HG02623 (cell line): ENCODE data around the gene MYH14.

ENCODE experiments used
- ATAC-seq: cut with Tn5 transposase; IDR thresholded peaks from one replicate; pipeline ENCODE4 v1.9.1; 2021; ENCODE audit warnings: moderate library complexity; ENCODE audit not compliant: unreplicated experiment

The MYH14 gene

DNA sequence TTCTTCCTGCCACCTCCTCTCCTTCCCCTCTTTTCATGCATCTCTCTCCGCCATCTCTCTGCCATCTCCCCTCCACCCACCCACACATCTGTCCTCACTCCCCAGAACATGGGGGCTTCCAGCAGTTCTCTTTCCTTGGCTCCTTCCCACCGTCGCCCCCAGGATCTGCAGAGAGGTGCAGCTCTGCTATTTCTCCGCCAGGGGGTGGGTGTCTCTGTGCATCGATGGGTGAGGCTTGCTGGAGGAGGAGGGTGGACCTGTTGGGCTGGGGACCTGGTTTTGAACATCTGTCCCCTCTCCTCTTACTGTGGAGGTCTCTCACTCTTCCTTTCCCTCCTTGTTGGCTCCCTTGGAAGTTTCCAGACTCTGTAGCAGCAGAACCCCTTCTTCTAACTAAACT, 51.7 kb downstream of the MYH14 start:
- ATAC-seq, result no peak

DNA sequence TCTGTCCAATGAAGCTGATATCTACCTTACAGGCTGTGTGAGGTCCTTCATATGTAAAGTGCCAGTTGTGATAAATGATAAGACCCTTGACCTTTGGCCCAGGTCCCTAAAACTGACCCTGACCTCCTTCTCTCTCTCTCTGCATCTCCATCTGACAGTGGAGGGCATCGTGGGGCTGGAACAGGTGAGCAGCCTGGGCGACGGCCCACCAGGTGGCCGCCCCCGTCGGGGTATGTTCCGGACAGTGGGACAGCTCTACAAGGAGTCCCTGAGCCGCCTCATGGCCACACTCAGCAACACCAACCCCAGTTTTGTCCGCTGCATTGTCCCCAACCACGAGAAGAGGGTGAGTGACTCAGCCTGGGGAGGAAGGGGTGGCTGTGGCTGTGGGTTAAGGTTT, 53.7 kb downstream of the MYH14 start:
- no peak for ATAC-seq

DNA sequence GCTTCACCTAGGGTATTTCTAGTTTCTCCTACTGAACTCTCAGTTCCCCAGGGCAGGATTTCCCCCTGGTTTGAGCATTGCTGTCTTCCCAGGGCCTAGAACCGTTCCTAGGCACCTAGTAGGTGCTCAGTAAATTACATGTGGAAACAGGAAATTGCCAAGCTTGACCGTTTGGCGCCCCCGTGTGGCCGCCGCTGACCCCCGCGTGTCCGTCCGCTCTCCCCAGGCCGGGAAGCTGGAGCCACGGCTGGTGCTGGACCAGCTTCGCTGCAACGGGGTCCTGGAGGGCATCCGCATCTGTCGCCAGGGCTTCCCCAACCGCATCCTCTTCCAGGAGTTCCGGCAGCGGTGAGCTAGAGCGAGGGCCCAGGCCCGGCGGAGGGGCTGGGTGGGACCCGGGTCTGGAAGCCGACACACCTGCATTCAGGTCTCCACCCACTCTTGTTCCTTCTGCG, 55.5 kb downstream of the MYH14 start:
- ATAC-seq, result no peak

DNA sequence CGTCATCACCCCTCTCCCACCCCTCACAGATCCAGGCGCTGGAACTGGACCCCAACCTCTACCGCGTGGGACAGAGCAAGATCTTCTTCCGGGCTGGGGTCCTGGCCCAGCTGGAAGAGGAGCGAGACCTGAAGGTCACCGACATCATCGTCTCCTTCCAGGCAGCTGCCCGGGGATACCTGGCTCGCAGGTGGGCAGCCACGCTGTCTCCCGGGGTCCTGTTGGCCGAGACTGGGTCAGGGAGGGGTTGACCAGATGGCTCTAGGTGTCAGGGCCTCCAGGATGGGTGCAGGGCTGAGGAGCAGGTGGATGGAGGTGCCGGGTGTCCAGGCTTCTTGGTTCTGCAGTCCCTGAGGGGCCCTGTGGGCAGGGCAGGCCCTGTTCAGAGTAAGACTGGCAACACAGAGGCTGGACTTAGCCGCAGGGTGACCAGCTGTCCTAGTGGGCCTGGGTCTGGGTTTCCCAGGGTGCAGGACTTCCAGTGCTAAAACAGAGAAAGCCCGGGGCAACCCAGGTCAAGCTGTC, 58.1 kb downstream of the MYH14 start:
- no peak for ATAC-seq

DNA sequence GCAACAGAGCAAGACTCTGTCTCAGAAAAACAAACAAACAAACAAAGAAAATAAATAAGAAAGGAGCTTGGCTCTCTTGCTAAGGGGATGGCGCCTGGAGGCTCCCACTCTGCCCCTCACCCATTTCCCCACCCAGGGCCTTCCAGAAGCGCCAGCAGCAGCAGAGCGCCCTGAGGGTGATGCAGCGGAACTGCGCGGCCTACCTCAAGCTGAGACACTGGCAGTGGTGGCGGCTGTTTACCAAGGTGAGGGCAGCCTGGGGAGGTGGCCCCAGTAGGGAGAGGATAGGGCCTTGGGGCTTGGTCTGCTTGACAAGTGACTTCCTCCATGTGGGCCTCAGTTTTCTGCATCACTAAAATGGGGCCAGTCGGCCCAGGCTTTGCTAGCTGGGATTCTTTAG, 59.8 kb downstream of the MYH14 start:
- ATAC-seq, result no peak

DNA sequence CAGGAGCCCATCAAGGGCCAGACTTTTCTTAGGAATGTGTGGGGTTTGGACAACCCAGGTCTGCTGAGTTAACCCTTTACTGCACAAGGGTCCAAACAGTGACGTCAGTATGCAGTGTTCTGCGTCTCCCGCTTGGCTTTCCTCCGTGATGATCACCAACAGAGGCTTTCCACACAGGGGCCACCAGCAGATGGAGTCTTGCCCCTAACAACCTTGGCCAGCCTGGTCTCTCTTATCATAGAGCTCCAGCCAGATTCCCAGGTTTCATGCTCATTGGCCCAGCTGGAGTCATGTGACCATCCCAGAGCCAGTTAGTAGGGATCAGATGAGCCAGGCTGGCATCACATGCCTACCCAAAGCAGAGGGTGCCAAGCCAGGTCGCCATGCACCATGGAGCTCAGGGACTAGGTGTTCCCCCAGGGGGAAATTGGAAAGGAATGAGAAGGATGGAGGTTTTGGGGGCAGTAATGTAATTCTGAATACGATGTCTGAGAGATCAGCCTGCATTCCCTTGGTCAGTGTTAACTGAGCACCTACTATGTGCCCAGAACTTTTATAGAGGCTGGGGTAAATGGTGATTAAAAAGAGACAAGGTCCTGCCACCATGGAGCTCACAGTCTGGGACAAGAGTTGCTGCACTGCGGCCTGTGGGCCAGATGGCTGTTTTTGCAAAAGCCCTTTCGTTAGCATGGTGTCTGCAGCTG, 61.2 kb downstream of the MYH14 start:
- ATAC-seq, result no peak

DNA sequence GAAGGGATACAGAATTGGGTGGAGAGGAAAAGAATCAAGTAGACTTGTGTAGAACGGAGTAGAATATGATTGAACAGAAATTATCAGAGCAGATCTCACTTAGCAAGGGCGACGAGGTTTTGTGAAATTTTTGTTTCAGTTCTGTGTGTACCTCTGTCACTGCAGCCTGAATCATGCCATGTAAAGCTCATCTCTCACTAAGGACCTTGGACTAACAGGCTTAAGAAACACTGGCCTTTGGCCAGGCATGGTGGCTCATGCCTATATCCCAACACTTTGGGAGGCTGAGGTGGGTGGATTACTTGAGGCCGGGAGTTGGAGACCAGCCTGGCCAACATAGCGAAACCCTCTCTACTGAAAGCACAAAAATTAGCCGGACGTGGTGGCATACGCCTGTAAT, 62.6 kb downstream of the MYH14 start:
- ATAC-seq, result no peak

DNA sequence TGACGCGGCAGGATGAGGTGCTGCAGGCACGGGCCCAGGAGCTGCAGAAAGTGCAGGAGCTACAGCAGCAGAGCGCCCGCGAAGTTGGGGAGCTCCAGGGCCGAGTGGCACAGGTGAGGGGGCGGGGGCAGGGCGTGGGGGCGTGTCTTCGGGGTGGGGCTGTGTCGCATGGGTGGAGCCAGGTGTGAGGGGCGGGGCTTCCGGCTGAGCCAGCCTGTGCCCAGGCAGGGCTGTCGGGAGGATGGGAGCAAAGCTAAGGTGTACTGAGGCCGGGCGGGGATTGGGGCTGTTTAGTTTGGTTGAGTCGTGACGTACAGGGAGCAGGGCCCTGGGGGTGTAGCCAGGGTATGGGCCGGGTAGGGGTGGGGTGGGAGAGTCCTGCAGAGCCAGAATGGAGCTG, 63.5 kb downstream of the MYH14 start:
- ATAC-seq, result no peak

DNA sequence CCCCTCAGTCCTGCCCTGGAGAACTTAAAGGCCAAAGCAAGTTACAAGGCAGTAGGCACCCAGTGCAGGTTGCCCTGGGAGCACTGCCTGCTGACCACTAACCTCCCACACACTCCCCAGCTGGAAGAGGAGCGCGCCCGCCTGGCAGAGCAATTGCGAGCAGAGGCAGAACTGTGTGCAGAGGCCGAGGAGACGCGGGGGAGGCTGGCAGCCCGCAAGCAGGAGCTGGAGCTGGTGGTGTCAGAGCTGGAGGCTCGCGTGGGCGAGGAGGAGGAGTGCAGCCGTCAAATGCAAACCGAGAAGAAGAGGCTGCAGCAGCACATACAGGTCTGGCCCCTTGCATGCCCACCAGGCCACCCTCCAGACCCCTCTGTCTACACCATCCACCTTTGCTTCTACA, 64.6 kb downstream of the MYH14 start:
- no peak for ATAC-seq

DNA sequence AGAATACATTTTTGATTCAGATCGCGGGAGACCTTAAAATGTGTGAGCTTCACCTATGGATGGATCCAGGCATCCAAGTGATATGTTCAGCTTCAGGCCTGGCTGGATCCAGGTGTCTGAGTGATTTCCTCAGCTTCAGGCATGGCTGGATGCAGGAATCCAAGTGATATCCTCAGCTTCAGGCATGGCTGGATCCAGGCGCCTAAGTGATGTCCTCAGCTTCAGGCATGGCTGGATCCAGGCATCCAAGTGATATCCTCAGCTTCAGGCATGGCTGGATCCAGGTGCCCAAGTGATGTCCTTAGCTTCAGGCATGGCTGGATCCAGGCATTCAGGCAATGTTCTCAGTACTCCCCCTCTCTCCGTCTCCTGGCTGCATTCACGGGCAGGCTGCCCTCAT, 65.1 kb downstream of the MYH14 start:
- no peak for ATAC-seq

DNA sequence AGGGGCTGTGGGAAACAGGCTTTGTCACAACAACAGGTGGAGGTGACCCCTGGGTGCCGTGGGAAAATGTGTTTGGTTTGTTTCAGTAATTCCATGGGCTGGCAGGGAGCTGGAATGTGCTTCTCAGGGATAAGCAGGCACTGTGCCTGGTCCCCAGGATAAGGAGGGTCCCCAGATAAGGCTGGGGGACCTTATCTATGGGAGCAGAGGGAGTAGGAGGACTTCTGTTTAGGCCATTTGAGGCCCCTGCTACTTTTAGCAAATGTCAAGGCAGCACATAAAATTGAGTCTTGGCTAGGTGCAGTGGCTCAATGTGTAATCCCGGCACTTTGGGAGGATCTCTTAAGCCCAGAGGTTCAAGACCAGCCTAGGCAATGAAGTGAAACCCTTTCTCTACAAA, 66.2 kb downstream of the MYH14 start:
- no peak for ATAC-seq

DNA sequence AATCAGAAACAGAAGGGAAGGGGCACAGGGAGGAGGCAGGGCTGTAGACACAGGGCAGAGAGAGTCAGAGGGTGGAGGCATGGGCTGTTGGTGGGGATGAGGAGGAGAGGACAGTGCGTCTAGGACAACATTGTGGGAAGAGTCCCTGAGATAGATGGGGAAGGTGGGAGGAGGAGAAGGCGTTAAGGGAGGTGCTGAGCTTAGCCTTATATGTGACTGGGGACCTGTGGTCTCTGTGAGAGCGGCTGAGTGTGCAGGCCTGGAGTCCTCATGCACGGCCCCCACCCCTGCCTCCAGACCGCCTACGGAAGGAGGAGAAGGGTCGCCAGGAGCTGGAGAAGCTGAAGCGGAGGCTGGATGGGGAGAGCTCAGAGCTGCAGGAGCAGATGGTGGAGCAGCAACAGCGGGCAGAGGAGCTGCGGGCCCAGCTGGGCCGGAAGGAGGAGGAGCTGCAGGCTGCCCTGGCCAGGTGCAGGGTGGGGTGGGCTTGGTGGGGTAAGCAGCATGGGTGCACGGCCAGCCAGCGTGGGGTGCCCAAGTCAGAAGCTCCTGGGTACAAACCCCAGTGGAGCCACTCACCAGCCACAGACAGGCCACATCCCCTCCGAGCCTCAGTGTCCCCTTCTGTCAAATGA, 69.0 kb downstream of the MYH14 start:
- no peak for ATAC-seq

DNA sequence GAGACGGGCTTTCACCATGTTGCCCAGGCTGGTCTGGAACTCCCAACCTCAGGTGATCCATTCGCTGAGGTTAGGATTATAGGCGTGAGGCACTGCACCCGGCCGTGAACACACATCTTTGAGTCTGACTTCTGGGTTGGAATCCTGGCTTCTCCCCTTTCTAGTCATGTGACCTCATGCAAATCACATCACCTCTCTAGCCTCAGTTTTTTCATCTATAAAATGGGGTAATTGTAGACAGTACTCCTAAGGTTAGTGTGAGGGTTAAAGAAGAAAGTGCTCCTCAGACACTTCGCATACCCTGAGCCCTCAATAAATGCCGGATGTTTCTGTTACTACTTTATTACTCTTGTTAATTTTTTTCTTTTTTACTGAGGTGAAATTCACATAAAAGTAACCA, 70.4 kb downstream of the MYH14 start:
- no peak for ATAC-seq

DNA sequence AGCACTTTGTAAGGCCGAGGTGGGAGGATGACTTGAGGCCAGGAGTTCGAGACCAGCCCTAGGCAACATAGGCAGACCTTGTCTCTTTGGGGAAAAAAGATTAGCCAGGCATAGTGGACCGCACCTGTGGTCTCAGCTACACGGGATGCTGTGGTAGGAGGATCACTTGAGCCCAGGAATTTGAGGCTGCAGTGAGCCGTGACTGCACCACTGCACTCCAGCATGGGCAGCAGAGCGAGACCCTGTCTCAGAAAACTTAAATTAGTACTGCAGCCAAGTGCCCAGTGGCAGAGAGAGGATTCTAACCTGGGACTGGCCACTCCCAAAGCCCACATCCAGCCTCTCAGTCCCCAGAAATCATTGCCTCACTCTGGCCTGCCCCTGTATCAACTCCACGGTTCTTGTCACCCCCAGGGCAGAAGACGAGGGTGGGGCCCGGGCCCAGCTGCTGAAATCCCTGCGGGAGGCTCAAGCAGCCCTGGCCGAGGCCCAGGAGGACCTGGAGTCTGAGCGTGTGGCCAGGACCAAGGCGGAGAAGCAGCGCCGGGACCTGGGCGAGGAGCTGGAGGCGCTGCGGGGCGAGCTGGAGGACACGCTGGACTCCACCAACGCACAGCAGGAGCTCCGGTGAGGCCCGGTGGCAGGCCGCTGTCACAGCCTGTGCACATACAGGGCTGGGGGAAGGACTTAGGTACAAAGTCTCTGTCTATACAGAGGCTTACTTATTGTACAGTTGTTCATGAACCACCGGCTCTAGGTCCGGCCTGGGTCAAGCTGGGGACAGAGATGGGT, 72.4 kb downstream of the MYH14 start:
- no peak for ATAC-seq

DNA sequence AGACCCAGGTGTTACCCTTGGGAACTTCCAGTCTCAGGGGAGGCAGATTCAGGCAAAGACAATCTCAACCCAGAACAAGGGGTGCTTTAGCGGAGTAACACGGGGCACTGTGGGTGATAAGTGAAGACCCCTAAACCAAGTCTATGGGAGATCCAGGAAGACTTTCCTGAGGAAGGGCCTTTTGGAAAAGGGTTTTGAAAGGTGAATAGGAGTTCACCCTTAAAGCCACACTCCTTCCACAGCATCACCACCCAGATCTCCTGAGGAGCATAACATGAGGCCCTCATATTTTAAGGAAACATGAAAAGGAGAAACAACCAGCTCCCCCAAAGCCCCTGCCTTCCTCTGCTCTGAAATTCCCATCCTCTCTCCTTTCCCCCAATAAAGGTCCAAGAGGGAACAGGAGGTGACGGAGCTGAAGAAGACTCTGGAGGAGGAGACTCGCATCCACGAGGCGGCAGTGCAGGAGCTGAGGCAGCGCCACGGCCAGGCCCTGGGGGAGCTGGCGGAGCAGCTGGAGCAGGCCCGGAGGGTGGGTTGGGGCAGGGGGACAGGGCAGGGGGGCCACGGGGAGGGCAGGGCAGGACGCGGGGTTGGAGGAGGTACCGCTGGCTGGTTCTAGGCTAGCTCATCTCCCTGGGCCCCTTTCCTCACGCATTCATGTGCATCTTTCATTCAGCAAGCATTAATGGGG, 73.1 kb downstream of the MYH14 start:
- no peak for ATAC-seq

DNA sequence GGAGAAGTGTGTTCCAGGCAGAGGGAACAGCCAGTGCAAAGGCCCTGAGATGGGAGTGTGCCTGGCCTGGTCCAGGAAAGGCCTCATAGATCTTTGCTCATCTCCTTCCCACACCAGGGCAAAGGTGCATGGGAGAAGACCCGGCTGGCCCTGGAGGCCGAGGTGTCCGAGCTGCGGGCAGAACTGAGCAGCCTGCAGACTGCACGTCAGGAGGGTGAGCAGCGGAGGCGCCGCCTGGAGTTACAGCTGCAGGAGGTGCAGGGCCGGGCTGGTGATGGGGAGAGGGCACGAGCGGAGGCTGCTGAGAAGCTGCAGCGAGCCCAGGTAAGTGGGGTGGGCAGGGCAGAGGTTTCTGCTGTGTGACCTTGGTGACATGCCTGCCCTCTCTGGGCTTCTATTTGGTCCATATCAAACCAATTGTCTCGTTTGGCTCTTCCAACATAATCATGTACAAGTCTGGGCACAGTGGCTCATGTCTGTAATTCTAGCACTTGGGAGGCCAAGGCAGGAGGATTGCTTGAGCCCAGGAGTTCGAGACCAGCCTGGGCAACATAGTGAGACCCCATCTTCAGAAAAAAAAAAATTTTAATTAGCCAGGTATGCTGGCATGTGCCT, 74.7 kb downstream of the MYH14 start:
- no peak for ATAC-seq

DNA sequence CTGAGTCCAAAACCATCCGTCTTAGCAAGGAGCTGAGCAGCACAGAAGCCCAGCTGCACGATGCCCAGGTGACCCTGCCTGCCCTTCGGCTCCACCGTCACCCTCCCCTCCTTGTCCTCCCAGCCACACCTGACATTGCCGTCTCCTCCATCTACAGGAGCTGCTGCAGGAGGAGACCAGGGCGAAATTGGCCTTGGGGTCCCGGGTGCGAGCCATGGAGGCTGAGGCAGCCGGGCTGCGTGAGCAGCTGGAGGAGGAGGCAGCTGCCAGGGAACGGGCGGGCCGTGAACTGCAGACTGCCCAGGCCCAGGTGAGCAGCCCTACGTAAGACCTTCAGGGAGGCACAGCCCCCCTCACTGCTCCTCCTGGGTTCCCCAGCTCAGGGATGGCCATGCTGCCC, 76.7 kb downstream of the MYH14 start:
- ATAC-seq, result no peak

DNA sequence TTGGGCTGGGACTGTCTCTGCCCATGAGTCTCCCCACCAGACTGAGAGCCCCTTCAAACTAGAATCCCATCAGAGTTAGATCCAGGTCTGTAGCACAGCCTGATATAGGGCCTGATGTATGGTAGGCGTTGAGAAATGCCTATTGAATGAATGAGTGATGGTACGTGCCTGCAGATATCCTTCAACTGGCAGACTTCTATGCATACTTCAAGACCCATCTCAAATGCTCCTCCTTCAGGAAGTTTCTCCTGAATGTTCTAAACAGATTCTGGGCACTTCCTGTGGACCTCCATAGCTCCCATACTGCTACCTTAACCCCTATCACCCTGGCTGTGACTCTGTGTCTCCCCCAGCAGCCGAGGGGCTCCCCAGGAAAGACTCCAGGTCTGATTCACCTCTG, 77.6 kb downstream of the MYH14 start:
- no peak for ATAC-seq

DNA sequence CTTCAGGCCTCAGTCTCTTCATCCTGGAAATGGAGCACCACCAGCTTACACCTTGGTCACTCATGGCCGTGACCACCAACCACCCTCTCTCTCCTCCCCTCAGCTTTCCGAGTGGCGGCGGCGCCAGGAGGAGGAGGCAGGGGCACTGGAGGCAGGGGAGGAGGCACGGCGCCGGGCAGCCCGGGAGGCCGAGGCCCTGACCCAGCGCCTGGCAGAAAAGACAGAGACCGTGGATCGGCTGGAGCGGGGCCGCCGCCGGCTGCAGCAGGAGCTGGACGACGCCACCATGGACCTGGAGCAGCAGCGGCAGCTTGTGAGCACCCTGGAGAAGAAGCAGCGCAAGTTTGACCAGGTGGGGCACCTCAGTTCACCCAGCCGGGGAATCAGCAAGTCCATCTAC, 78.1 kb downstream of the MYH14 start:
- ATAC-seq, result no peak

DNA sequence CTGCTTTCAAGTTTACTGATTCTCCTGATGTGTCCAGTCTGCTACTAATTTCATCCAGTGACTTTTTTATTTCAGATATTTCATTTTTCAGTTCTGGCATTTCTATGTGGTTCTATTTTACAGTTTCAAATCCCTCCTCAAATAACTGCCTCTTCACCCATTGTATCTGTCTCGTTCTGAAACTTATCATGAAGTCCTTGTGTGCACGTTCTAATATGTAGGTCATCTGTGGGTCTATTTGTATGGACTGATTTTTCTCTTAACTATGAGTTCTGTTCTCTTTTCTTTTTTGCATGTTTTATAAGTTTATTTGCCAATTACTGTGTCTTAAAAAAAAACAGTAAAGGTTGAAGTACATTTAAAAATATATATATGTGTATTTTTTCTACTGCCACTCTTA, 82.4 kb downstream of the MYH14 start:
- no peak for ATAC-seq

DNA sequence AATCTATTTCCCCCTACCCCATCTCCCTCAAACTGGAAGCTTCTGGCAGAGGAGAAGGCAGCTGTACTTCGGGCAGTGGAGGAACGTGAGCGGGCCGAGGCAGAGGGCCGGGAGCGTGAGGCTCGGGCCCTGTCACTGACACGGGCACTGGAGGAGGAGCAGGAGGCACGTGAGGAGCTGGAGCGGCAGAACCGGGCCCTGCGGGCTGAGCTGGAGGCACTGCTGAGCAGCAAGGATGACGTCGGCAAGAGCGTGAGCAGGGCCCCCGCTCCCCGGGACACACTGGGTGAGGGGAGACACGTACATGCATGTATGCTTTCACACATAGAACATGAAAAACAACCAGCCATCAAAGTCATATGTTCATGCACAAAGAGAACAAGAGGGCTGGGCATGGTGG, 83.0 kb downstream of the MYH14 start:
- ATAC-seq, result no peak
